GM18505 (cell line): ENCODE results near the gene FARSA.
"Not testable (repeated sequence)": the region's sequence is repeated elsewhere in the genome, so short reads cannot be mapped to it uniquely, and the experiment has no call there.

ENCODE experiments used
- ATAC-seq: cut with Tn5 transposase; IDR thresholded peaks from one replicate; pipeline ENCODE4 v1.9.1; 2021; ENCODE audit not compliant: unreplicated experiment
- POLR2A ChIP-seq: IDR thresholded peaks from 4 replicates; pipeline ENCODE4 v1.6.1; 2011; ENCODE audit warnings: borderline replicate concordance; ENCODE audit not compliant: insufficient read depth, insufficient read length; ENCODE audit errors: extremely low read depth

Gene FARSA

GRCh38 chr19:12938779-12939601 lies 5.5 kb upstream of the FARSA start:
- no peak for ATAC-seq
- peak; percentile 32 for TF ChIP-seq POLR2A

GRCh38 chr19:12937927-12938778 lies 4.6 kb upstream of the FARSA start, which contains the start of gene CALR:
CALR (plus strand) TSS chr19:12938609; CDS start chr19:12938680, 71 bp downstream.
- peak; percentile 83 for ATAC-seq
- TF ChIP-seq POLR2A, result peak; percentile 99

- ATAC-seq, result no peak
- TF ChIP-seq POLR2A, result no peak
Observed at GRCh38 chr19:12937093-12937926, 3.8 kb upstream of the FARSA start.

- no peak for ATAC-seq
- no peak for TF ChIP-seq POLR2A
Observed at GRCh38 chr19:12936582-12936981, 3.1 kb upstream of the FARSA start.

- TF ChIP-seq POLR2A, result no peak
- no peak for ATAC-seq
Observed at GRCh38 chr19:12935071-12935470, 1.6 kb upstream of the FARSA start.

GRCh38 chr19:12932392-12933286 lies 872 bp downstream of the FARSA start:
- ATAC-seq, result no peak
- no peak for TF ChIP-seq POLR2A

GRCh38 chr19:12930002-12930645 lies 3.4 kb downstream of the FARSA start:
- no peak for ATAC-seq
- no peak for TF ChIP-seq POLR2A

- TF ChIP-seq POLR2A, result no peak
- no peak for ATAC-seq
Observed at GRCh38 chr19:12924621-12925310, 8.7 kb downstream of the FARSA start.

- no peak for TF ChIP-seq POLR2A
- ATAC-seq, result no peak
Observed at GRCh38 chr19:12922959-12923358, 10.6 kb downstream of the FARSA start.

GRCh38 chr19:12921047-12921446 lies 12.5 kb downstream of the FARSA start:
- no peak for TF ChIP-seq POLR2A
- ATAC-seq, result no peak

GRCh38 chr19:12918253-12918652 lies 15.3 kb downstream of the FARSA start:
- no peak for ATAC-seq
- no peak for TF ChIP-seq POLR2A

GRCh38 chr19:12915860-12916259 lies 17.7 kb downstream of the FARSA start:
- ATAC-seq, result not testable (repeated sequence)
